ENCODE measurements around the gene PANK4. TPM values are rescaled to one million over a fixed set of nuclear protein-coding genes. Genes with fewer than 3 reads are reported as not detected.

The PANK4 gene
- total and polyA plus RNA-seq, 2 of the 8 experiments (the other 6 are each of a cell fraction or from before 2014, with no cell fraction given): 20.1 to 29.7 TPM

- ChIA-PET CTCF (ENCODE audit: partially characterized antibody) (interaction anchor here (0.6 to 3.4 kb wide), 10 partner anchors 9 to 975 kb away, joined by 3 to 14 read pairs (median 4); no protein-coding TSS in a partner anchor), POLR2A (ENCODE audit: partially characterized antibody) (interaction anchor here (1.1 kb wide), 1 partner anchor 31 kb away, joined by 5 read pairs; no protein-coding TSS in a partner anchor)
- Histone ChIP-seq H3K9me3 (ENCODE audit: insufficient read depth in 2 of 2, low read depth in 1 of 2, low read length in 1 of 2) (no peaks in the 10 kb centered on the region), H4K91ac (replicated peaks; ENCODE audit: insufficient read length, low read length) (no peak overlapping the region), H2BK20ac (ENCODE audit: low read length) (no peak overlapping the region), H3K36me3 (ENCODE audit: control insufficient read depth in 2 of 4, insufficient read depth in 4 of 4, low read length in 3 of 4) (no peaks in the 10 kb centered on the region), H3K4me1 (replicated peaks in 1 of 4; ENCODE audit: control insufficient read depth in 3 of 4, insufficient read depth in 4 of 4, low read length in 3 of 4) (peaks cover 0 to 8% (median 0%) of the 10 kb centered on the region in 4 experiments; a peak in 3 of 7 replicates), H4K20me1 (replicated peaks in 1 of 2; ENCODE audit: control insufficient read depth in 1 of 2, insufficient read depth in 2 of 2, low read length in 2 of 2) (peaks cover 4% of the 10 kb centered on the region in 2 experiments), H2BK15ac (ENCODE audit: low read length) (no peak overlapping the region), H2BK120ac (replicated peaks; ENCODE audit: low read depth, low read length) (no peak overlapping the region), H3K23ac (ENCODE audit: insufficient read length) (no peak overlapping the region), H3K23me2 (ENCODE audit: low read depth, low read length) (no peaks in the 10 kb centered on the region; the same call in 1 of the 2 replicates), H3K4me2 (ENCODE audit: insufficient read depth in 1 of 2, low read depth in 2 of 2, low read length in 2 of 2) (no peak overlapping the region), H2BK5ac (ENCODE audit: low read depth, low read length) (no peak overlapping the region), H2AFZ (ENCODE audit: low read length) (no peak overlapping the region), H3K56ac (replicated peaks; ENCODE audit: insufficient read length, low read depth, low read length) (no peak overlapping the region), H3K4ac (replicated peaks; ENCODE audit: insufficient read length, low read depth, low read length) (no peak overlapping the region), H2AK5ac (ENCODE audit: low read depth, low read length) (no peak overlapping the region), H3K18ac (ENCODE audit: extremely low read depth, low read length) (no peak overlapping the region), H2BK12ac (ENCODE audit: low read depth, low read length) (no peak overlapping the region), H3K9ac (replicated peaks in 1 of 4; ENCODE audit: extremely low read depth in 1 of 4, low read depth in 3 of 4, low read length in 3 of 4) (no peak overlapping the region), H3K79me1 (ENCODE audit: low read depth, low read length) (no peaks in the 10 kb centered on the region), H4K5ac (ENCODE audit: insufficient read length, low read depth, low read length) (no peak overlapping the region), H3K27ac (ENCODE audit: low read depth, low read length) (no peak overlapping the region), H3K4me3 (ENCODE audit: extremely low read depth in 1 of 4, insufficient read depth in 2 of 4, low read depth in 3 of 4, low read length in 4 of 4) (no peak overlapping the region), H3K27me3 (replicated peaks in 1 of 4; ENCODE audit: control insufficient read depth in 3 of 4, extremely low read depth in 1 of 4, insufficient read depth in 3 of 4, low read length in 3 of 4) (no peaks in the 10 kb centered on the region; a peak in 2 of 7 replicates), H4K8ac (ENCODE audit: extremely low read depth, insufficient read depth, low read length) (no peak overlapping the region), H3K14ac (ENCODE audit: insufficient read length) (no peak overlapping the region), H3K79me2 (ENCODE audit: control insufficient read depth in 1 of 2, insufficient read depth in 2 of 2, low read length in 2 of 2) (no peaks in the 10 kb centered on the region)
- FAIRE-seq: no peak
- no peak for DNase-seq (ENCODE audit: low read depth in 1 of 2, low spot score in 2 of 2)
- 93% methylated on average over 14 of the region's 15 CpGs; no CpG with 5 or more reads in 1 of the 2 experiments for WGBS, 2 experiments (ENCODE audit: extremely low coverage in 1 of 2, insufficient coverage in 1 of 2, insufficient read length in 1 of 2, insufficient replicate concordance in 2 of 2, low coverage in 1 of 2, low lambda C conversion rate in 2 of 2, missing lambda C conversion rate in 1 of 2)
- no peak for TF ChIP-seq ASH2L (IDR thresholded peaks at IDR 0.05; ENCODE audit: low read length)
- no peak for TF ChIP-seq POLR2AphosphoS5 (IDR thresholded peaks at IDR 0.05; ENCODE audit: low read depth, low read length)
- no peak for TF ChIP-seq MAFK (IDR thresholded peaks at IDR 0.05; ENCODE audit: low read depth, low read length)
- no peak for TF ChIP-seq SP4 (IDR thresholded peaks at IDR 0.05; ENCODE audit: low read length)
- TF ChIP-seq, protein P1, sequence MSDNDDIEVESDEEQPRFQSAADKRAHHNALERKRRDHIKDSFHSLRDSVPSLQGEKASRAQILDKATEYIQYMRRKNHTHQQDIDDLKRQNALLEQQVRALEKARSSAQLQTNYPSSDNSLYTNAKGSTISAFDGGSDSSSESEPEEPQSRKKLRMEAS (IDR thresholded peaks at IDR 0.05): no peak
- TF ChIP-seq ATF3 (IDR thresholded peaks at IDR 0.05; ENCODE audit: insufficient read depth, low read depth, low read length): no peak
- no peak for TF ChIP-seq E2F6 (IDR thresholded peaks at IDR 0.05)
- TF ChIP-seq RXRA (IDR thresholded peaks at IDR 0.05; ENCODE audit: insufficient read depth, low read depth, low read length): no peak
- TF ChIP-seq KDM5A (IDR thresholded peaks at IDR 0.05; ENCODE audit: low read length): no peak
- TF ChIP-seq TAF1 (IDR thresholded peaks at IDR 0.05; ENCODE audit: low read depth, low read length): no peak
- TF ChIP-seq PHF8 (conservative IDR thresholded peaks at IDR 0.05; ENCODE audit: low read depth, low read length): no peak
- TF ChIP-seq TCF12 (IDR thresholded peaks at IDR 0.05; ENCODE audit: low read depth, low read length): no peak
- no peak for TF ChIP-seq SIX5 (IDR thresholded peaks at IDR 0.05; ENCODE audit: low read depth, low read length)
Observed at GRCh38 chr1:2471587-2472001, 54.8 kb downstream of the PANK4 start.

All from H1 (cell line).